ENCODE measurements around the gene LPAR6. TPM values are rescaled to one million over a fixed set of nuclear protein-coding genes. Genes with fewer than 3 reads are reported as not detected.

LPAR6 gene
- 0.83 to 1.5 TPM (median 1.2 TPM) in 5 replicates for total RNA-seq (2022; extraction: Qiagen RNA extraction; ENCODE audit: low read depth)

GRCh38 chr13:48412881-48413351 is at the start of gene LPAR6:
LPAR6 (minus strand) TSS chr13:48413113; CDS start chr13:48412423, 690 bp downstream.

Other genes with a start within 250 kb of the LPAR6 start
- gene ITM2B, start 179.9 kb downstream of the LPAR6 start, total RNA-seq (2022; extraction: Qiagen RNA extraction; ENCODE audit: low read depth) = 124 to 171 TPM (median 160 TPM) in 5 replicates
- gene RB1, start 109.4 kb downstream of the LPAR6 start, total RNA-seq (2022; extraction: Qiagen RNA extraction; ENCODE audit: low read depth) = 14.1 to 19.5 TPM (median 15.5 TPM) in 5 replicates
- 0.95 to 1.6 TPM (median 1.3 TPM) in 5 replicates for gene RCBTB2, start 120.0 kb upstream of the LPAR6 start, total RNA-seq (2022; extraction: Qiagen RNA extraction; ENCODE audit: low read depth)
- gene CYSLTR2, start 240.8 kb upstream of the LPAR6 start, total RNA-seq (2022; extraction: Qiagen RNA extraction; ENCODE audit: low read depth) = not detected in 5 replicates